Measurements from ENCODE around the gene KIF12.

KIF12 gene

DNA sequence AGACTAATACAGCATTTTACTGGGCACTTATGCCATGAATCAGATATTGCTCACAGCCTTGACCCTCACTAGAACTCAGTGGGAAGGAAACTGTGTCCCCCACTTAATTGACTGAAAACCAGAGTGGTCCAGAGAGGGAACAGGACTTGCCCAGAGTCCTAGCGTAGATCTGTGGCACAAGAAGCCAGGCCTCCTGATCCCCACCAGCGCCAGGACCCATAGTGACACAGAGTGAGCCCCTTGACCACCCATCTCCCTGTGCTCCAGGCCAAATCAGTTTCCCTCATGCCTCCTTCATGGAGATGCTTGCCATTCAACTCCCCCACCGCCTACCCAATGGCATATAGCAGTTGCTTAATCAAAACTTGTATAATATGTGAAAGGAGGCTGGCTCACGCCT is 8.3 kb downstream of the KIF12 start:
- TF ChIP-seq, protein P1, sequence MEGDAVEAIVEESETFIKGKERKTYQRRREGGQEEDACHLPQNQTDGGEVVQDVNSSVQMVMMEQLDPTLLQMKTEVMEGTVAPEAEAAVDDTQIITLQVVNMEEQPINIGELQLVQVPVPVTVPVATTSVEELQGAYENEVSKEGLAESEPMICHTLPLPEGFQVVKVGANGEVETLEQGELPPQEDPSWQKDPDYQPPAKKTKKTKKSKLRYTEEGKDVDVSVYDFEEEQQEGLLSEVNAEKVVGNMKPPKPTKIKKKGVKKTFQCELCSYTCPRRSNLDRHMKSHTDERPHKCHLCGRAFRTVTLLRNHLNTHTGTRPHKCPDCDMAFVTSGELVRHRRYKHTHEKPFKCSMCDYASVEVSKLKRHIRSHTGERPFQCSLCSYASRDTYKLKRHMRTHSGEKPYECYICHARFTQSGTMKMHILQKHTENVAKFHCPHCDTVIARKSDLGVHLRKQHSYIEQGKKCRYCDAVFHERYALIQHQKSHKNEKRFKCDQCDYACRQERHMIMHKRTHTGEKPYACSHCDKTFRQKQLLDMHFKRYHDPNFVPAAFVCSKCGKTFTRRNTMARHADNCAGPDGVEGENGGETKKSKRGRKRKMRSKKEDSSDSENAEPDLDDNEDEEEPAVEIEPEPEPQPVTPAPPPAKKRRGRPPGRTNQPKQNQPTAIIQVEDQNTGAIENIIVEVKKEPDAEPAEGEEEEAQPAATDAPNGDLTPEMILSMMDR (IDR thresholded peaks at IDR 0.05), result no peak
- H3K27me3 Mint-ChIP-seq (ENCODE audit: low read depth, poor library complexity), result peaks cover 27% of the 10 kb centered on the region
- DNase-seq, result no peak
- no peak overlapping the region for H3K27ac Mint-ChIP-seq
- H3K9me3 Mint-ChIP-seq, result no peaks in the 10 kb centered on the region
- peaks cover 6% of the 10 kb centered on the region for H3K4me1 Mint-ChIP-seq
- H3K4me3 Mint-ChIP-seq, result no peak overlapping the region
- H3K36me3 Mint-ChIP-seq (ENCODE audit: low read depth), result no peaks in the 10 kb centered on the region

DNA sequence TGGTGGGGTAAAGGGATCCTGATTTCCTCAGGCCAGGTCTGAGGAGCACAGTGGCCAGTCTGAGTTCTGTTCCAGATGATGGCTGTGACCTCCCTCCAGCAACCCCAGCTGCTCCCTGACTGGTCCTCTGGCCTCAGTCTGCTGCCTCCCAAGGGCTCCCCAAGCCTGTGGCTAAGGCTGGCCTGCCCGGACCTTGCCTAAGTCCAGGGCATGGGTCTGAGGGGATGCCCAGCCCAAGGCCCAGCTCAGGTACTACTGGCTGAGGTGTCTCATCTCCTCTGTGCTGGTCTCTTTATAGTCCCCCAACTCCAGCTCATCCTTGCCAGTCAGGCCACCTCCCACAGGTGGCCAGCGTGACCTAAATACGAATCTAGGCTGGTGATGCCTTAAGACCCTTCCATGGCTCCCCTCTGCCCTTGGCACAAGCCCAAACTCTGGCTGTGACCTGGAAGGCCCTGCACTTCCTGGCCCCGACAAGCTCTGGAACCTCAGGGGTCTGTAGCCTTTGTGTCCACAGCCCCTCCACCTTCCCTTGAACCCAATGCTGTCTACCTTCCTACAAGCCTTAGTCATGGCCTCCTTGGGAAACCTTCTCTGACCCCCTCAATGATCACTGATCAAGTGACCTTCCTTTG is 9.8 kb downstream of the KIF12 start:
- H3K27me3 Mint-ChIP-seq (ENCODE audit: low read depth, poor library complexity), result peaks cover 31% of the 10 kb centered on the region
- DNase-seq, result no peak
- no peaks in the 10 kb centered on the region for H3K9me3 Mint-ChIP-seq
- H3K27ac Mint-ChIP-seq, result no peak overlapping the region
- H3K4me1 Mint-ChIP-seq, result peaks cover 6% of the 10 kb centered on the region
- no peak overlapping the region for H3K4me3 Mint-ChIP-seq
- H3K36me3 Mint-ChIP-seq (ENCODE audit: low read depth), result no peaks in the 10 kb centered on the region
- TF ChIP-seq, protein P1 (IDR thresholded peaks at IDR 0.05), result no peak

DNA sequence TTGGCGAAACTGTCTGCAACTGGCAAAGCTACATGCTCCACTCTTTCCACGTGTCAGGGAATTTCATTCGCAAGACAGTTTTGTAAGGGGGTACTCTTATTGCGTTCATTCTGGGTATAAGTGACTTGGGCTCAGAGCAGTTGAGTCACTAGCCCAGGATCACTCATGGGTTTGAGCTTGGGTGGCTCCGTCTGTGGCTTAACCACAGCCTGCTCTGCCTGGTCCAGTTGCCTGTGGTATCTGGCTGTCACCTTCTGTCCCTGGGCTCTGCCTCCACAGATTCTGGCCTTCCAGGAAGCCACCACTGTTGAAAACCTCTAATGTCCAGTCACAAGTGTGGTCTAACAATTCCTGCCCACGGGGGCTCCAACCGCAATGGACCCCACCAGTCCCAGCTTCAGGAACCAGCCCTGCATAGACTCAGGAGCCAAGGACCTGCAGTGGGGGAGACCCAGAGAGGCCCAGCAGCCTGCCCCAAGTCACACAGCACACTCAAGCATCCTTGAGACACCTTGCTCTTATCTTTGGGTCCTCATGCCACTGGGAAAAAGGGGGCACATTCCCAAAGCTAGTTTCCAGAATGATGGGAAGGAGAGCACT is 10.4 kb downstream of the KIF12 start:
- H3K4me1 Mint-ChIP-seq, result peaks cover 6% of the 10 kb centered on the region
- DNase-seq, result no peak
- H3K4me3 Mint-ChIP-seq, result no peak overlapping the region
- H3K9me3 Mint-ChIP-seq, result no peaks in the 10 kb centered on the region
- TF ChIP-seq, protein P1 (IDR thresholded peaks at IDR 0.05), result no peak
- H3K27me3 Mint-ChIP-seq (ENCODE audit: low read depth, poor library complexity), result peaks cover 32% of the 10 kb centered on the region
- H3K27ac Mint-ChIP-seq, result no peak overlapping the region
- H3K36me3 Mint-ChIP-seq (ENCODE audit: low read depth), result no peaks in the 10 kb centered on the region

DNA sequence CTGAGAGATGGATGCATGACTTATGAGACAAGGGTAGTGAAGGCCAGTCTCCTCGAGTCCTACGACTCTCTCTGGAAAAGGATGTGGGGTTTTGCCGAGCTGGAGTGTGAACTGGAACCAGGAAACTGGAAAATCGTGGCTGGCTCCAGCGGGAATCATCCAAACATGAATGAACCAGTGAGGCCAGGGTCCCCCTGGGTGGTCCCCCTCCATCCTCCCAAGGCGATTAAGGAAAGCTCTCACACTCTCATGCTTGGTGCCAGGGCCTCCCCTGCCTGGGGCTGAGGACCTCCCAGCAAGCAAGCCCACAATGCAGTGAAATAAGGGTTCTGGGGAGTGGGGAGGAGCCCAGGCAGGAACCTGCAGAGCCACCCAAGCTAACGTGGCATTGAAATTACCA is 11.4 kb downstream of the KIF12 start:
- TF ChIP-seq, protein P1 (IDR thresholded peaks at IDR 0.05), result no peak
- DNase-seq, result no peak

DNA sequence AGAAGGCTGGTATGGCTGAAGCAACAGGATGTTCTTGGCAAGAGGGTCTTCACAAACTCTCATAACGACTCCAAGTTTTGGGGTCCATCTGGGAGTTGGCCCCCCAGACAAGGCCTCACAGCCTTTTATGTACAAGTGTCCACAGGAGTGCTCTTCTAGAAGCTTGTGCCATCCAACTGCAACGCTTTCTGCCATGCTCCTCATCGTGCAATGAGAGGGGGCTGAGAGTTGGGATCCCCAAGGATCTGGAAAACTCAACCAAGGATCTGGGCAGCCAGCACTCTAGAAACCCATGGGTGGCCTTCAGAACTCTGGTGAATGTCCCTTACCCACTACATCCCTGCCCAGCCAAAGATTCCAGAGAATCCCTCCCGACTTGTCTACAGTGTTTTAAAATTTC is 12.5 kb downstream of the KIF12 start:
- peaks cover 6% of the 10 kb centered on the region for H3K4me1 Mint-ChIP-seq
- H3K27me3 Mint-ChIP-seq (ENCODE audit: low read depth, poor library complexity), result peaks cover 40% of the 10 kb centered on the region
- TF ChIP-seq, protein P1 (IDR thresholded peaks at IDR 0.05), result no peak
- no peak overlapping the region for H3K4me3 Mint-ChIP-seq
- no peak overlapping the region for H3K27ac Mint-ChIP-seq
- H3K9me3 Mint-ChIP-seq, result no peaks in the 10 kb centered on the region
- no peak for DNase-seq
- H3K36me3 Mint-ChIP-seq (ENCODE audit: low read depth), result no peaks in the 10 kb centered on the region

More for the DNA sequence above, 11.4 kb downstream of the KIF12 start:
- Mint-ChIP-seq H3K4me3 (no peak overlapping the region), H3K27me3 (ENCODE audit: low read depth, poor library complexity) (peaks cover 38% of the 10 kb centered on the region), H3K27ac (no peak overlapping the region), H3K4me1 (peaks cover 6% of the 10 kb centered on the region), H3K9me3 (no peaks in the 10 kb centered on the region), H3K36me3 (ENCODE audit: low read depth) (no peaks in the 10 kb centered on the region)

DNA sequence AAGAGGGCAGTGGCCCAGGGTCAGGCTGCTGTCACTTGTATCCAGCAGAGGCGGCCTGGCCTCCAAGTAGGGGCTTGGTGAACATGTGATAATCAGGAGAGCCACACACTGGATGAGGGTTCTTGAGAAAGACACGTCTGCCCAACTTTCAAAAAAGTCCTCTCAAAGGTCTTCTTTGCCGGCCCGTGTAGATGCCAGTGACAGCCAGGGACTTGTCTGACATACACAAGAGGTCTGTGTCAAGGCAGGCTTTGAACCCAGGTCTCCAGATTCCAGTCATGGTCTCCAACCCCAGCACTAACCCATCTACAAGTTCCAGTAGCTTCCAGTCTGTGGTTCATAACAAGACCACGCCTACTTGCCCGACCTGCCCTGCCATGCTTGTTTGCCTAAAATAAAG is 13.1 kb downstream of the KIF12 start:
- H3K9me3 Mint-ChIP-seq, result no peaks in the 10 kb centered on the region
- no peaks in the 10 kb centered on the region for H3K36me3 Mint-ChIP-seq (ENCODE audit: low read depth)
- peaks cover 6% of the 10 kb centered on the region for H3K4me1 Mint-ChIP-seq
- H3K4me3 Mint-ChIP-seq, result no peak overlapping the region
- H3K27me3 Mint-ChIP-seq (ENCODE audit: low read depth, poor library complexity), result peaks cover 38% of the 10 kb centered on the region
- no peak overlapping the region for H3K27ac Mint-ChIP-seq
- no peak for DNase-seq
- TF ChIP-seq, protein P1 (IDR thresholded peaks at IDR 0.05), result no peak
